GM12878 (cell line): ENCODE data around the gene MEP1A. TPM values are rescaled to one million over a fixed set of nuclear protein-coding genes. Genes with fewer than 3 reads are reported as not detected.

ENCODE experiments used
- FOXM1 ChIP-seq: IDR thresholded peaks from 2 replicates; pipeline ENCODE4 v1.6.1; 2012; ENCODE audit warnings: low read depth, mild to moderate bottlenecking, inconsistent platforms, low read length, moderate library complexity
- KDM1A ChIP-seq: fragments of 200-600 bp; sonication (generic); IDR thresholded peaks from 2 replicates; pipeline ENCODE4 v1.6.1; 2016; ENCODE audit warnings: borderline replicate concordance
- NR2C2 ChIP-seq: IDR thresholded peaks from 2 replicates; pipeline ENCODE4 v1.6.1; 2011; ENCODE audit warnings: borderline replicate concordance, low read depth; ENCODE audit not compliant: control insufficient read depth, insufficient read length
- RB1 ChIP-seq: fragments of 450-650 bp; formaldehyde crosslinking; IDR thresholded peaks from 2 replicates; pipeline ENCODE4 v1.6.1; 2017; ENCODE audit warnings: mild to moderate bottlenecking, borderline replicate concordance
- polyA plus RNA-seq, 11 experiments: library from polyadenylated mRNA; depleted of rRNA in 4 of 11; unstranded in 6 of 11; stranded (reverse) in 5 of 11; fragments of >200 nt; fragmentation: Nextera tagmentation in 4 of 11; fragmentation: Illumina TruSeq in 1 of 11; extraction: Ambion mirVana in 4 of 11; extraction: Trizol in 1 of 11; gene quantifications; 1 replicate in 1 of 11; 2 replicates in 10 of 11; pipeline versions ENCODE4 v1.2.1 to v1.2.3, GENCODE V29; 2011 to 2016; ENCODE audit warnings: inconsistent platforms in 2 of 11, missing spikeins in 2 of 11, low read depth in 1 of 11
- total RNA-seq, 4 experiments: library from RNA; depleted of rRNA in 3 of 4; stranded (reverse); fragments of >200 nt in 3 of 4; fragmentation: Illumina TruSeq in 1 of 4; extraction: Trizol in 1 of 4; gene quantifications; 2 replicates each; pipeline versions ENCODE4 v1.2.1 to v1.2.3, GENCODE V29; 2013 to 2021
- TF ChIP-seq, protein P1 (sequence below): fragments of 450-650 bp; IDR thresholded peaks from 2 replicates; pipeline ENCODE4 v1.6.1; 2018; ENCODE audit warnings: borderline replicate concordance, mild to moderate bottlenecking; ENCODE audit not compliant: partially characterized antibody
- TF ChIP-seq, protein P2 (sequence below): IDR thresholded peaks from 2 replicates; pipeline ENCODE4 v1.6.1; 2012; ENCODE audit warnings: low read length, inconsistent platforms
- TF ChIP-seq, protein P3 (sequence below): IDR thresholded peaks from 2 replicates; pipeline ENCODE4 v1.6.1; 2011; ENCODE audit warnings: borderline replicate concordance, low read depth, mild to moderate bottlenecking, moderate library complexity, mixed read lengths, low read length; ENCODE audit not compliant: insufficient read depth; ENCODE audit errors: extremely low read length

Gene MEP1A
- total and polyA plus RNA-seq, 10 of the 15 experiments (the other 5 are each of a cell fraction or from before 2014, with no cell fraction given), result not detected

DNA sequence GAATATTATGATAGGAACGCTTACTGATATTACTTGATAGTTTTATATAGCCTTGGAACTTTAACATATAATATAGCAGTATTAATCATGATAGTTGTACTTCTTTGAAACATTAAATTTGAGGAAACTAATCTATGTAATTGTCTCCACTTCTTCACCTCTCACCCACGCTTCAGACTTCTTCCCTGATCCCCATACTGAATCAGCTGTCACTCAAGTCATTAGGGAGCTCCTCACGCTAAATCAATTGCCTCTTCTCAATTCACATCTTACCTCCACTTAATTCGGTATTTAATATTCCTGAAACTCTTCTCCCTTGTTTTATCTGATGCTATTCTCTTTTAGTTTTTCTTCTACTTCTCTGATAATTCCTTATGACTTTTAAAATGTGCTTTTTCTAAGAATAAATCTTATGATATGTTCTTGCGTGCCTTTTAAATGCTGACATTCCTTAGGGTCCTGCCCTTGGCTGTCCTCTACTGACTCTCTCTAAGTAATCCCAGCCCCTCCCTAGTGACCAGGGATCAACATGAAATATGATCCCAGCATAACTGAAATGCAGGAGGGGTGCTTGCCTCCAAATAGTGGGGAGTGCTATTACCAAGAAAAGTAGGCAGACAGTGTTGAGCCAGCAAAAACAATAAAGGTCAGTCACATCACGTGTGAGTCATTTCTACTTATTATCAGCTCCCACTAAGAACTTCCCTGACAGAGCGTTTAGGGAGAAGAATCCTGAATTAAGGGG, 36.5 kb upstream of the MEP1A start (continued):
- TF ChIP-seq NR2C2 (no peak), KDM1A (no peak), FOXM1 (no peak), RB1 (no peak)
- TF ChIP-seq, protein P1, sequence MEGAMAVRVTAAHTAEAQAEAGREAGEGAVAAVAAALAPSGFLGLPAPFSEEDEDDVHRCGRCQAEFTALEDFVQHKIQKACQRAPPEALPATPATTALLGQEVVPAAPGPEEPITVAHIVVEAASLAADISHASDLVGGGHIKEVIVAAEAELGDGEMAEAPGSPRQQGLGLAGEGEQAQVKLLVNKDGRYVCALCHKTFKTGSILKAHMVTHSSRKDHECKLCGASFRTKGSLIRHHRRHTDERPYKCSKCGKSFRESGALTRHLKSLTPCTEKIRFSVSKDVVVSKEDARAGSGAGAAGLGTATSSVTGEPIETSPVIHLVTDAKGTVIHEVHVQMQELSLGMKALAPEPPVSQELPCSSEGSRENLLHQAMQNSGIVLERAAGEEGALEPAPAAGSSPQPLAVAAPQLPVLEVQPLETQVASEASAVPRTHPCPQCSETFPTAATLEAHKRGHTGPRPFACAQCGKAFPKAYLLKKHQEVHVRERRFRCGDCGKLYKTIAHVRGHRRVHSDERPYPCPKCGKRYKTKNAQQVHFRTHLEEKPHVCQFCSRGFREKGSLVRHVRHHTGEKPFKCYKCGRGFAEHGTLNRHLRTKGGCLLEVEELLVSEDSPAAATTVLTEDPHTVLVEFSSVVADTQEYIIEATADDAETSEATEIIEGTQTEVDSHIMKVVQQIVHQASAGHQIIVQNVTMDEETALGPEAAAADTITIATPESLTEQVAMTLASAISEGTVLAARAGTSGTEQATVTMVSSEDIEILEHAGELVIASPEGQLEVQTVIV, result no peak
- TF ChIP-seq, protein P2, sequence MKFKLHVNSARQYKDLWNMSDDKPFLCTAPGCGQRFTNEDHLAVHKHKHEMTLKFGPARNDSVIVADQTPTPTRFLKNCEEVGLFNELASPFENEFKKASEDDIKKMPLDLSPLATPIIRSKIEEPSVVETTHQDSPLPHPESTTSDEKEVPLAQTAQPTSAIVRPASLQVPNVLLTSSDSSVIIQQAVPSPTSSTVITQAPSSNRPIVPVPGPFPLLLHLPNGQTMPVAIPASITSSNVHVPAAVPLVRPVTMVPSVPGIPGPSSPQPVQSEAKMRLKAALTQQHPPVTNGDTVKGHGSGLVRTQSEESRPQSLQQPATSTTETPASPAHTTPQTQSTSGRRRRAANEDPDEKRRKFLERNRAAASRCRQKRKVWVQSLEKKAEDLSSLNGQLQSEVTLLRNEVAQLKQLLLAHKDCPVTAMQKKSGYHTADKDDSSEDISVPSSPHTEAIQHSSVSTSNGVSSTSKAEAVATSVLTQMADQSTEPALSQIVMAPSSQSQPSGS, result no peak
- TF ChIP-seq, protein P3, sequence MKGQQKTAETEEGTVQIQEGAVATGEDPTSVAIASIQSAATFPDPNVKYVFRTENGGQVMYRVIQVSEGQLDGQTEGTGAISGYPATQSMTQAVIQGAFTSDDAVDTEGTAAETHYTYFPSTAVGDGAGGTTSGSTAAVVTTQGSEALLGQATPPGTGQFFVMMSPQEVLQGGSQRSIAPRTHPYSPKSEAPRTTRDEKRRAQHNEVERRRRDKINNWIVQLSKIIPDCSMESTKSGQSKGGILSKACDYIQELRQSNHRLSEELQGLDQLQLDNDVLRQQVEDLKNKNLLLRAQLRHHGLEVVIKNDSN, result no peak
- TF ChIP-seq, all 136 proteins: peak for 0
